H1 (cell line): ENCODE results near the gene CAMSAP1. TPM values are rescaled to one million over a fixed set of nuclear protein-coding genes. Genes with fewer than 3 reads are reported as not detected.
A peak's percentile ranks its signal among the peaks of the same experiment; 100 is the strongest.

ENCODE experiments used
- CTCF ChIA-PET: fragments of 300-600 bp; sonication (Branson Sonifier 250); formaldehyde crosslinking; loops from one replicate; lab custom pipeline; 2021; ENCODE audit not compliant: partially characterized antibody; lab: Charles Lee
- POLR2A ChIA-PET: fragments of 300-600 bp; sonication (Branson Sonifier 250); formaldehyde crosslinking; loops from one replicate; lab custom pipeline; 2021; ENCODE audit warnings: inconsistent platforms; ENCODE audit not compliant: partially characterized antibody; lab: Charles Lee
- DNase-seq, 2 experiments: peaks; one replicate each; pipeline versions ENCODE4 v3.0.0 to v3.0.0-alpha.2; 2010 to 2022; ENCODE audit warnings: low spot score in 2 of 2, low read depth in 1 of 2, mixed read lengths in 1 of 2
- FAIRE-seq: peaks from 2 replicates; lab custom pipeline; 2011; peaks lifted over from hg19 to GRCh38; lab: Jason Lieb, UNC
- H2AFZ ChIP-seq: 2 replicates; pipeline ENCODE4 v1.8.1; 2012; ENCODE audit warnings: low read length, inconsistent platforms
- H2AK5ac ChIP-seq: 2 replicates; pipeline ENCODE4 v1.6.1; 2013; ENCODE audit warnings: low read depth, low read length
- H2BK120ac ChIP-seq: replicated peaks from 2 replicates; pipeline ENCODE3; 2013; ENCODE audit warnings: low read depth, low read length, inconsistent platforms
- H2BK12ac ChIP-seq: 2 replicates; pipeline ENCODE4 v1.6.1; 2013; ENCODE audit warnings: low read depth, low read length
- H2BK15ac ChIP-seq: 2 replicates; pipeline ENCODE4 v1.6.1; 2013; ENCODE audit warnings: low read length
- H2BK20ac ChIP-seq: 2 replicates; pipeline ENCODE4 v1.6.1; 2013; ENCODE audit warnings: low read length
- H2BK5ac ChIP-seq: 2 replicates; pipeline ENCODE4 v1.6.1; 2013; ENCODE audit warnings: low read depth, low read length
- H3K14ac ChIP-seq: 2 replicates; pipeline ENCODE4 v1.6.1; 2013; ENCODE audit warnings: inconsistent platforms; ENCODE audit not compliant: insufficient read length
- H3K18ac ChIP-seq: 2 replicates; pipeline ENCODE4 v1.6.1; 2013; ENCODE audit warnings: low read length; ENCODE audit errors: extremely low read depth
- H3K23ac ChIP-seq: 2 replicates; pipeline ENCODE4 v1.6.1; 2013; ENCODE audit warnings: inconsistent platforms; ENCODE audit not compliant: insufficient read length
- H3K23me2 ChIP-seq: 2 replicates; pipeline ENCODE4 v1.6.1; 2013; ENCODE audit warnings: low read depth, low read length
- H3K27ac ChIP-seq: 2 replicates; pipeline ENCODE4 v1.6.1; 2011; ENCODE audit warnings: low read depth, low read length, inconsistent platforms
- H3K27me3 ChIP-seq, 4 experiments: replicated peaks in 1 of 4; 1 replicate in 1 of 4; 2 replicates in 3 of 4; pipeline versions ENCODE4 v1.6.1 to v1.8.1; 2011 to 2013; ENCODE audit warnings: low read length in 3 of 4, mild to moderate bottlenecking in 3 of 4, inconsistent platforms in 2 of 4, mixed read lengths in 2 of 4, moderate library complexity in 1 of 4; ENCODE audit not compliant: control insufficient read depth in 3 of 4, insufficient read depth in 3 of 4; ENCODE audit errors: extremely low read depth in 1 of 4
- H3K36me3 ChIP-seq, 4 experiments: 2 replicates each; pipeline versions ENCODE4 v1.6.1 to v1.8.1; 2011 to 2013; ENCODE audit warnings: mild to moderate bottlenecking in 4 of 4, low read length in 3 of 4, moderate library complexity in 2 of 4, control low read depth in 1 of 4, inconsistent platforms in 1 of 4; ENCODE audit not compliant: insufficient read depth in 4 of 4, control insufficient read depth in 2 of 4
- H3K4ac ChIP-seq: replicated peaks from 2 replicates; pipeline ENCODE3; 2013; ENCODE audit warnings: low read length, low read depth, mixed read lengths, inconsistent platforms; ENCODE audit not compliant: insufficient read length
- H3K4me1 ChIP-seq, 4 experiments: replicated peaks in 1 of 4; 1 replicate in 1 of 4; 2 replicates in 3 of 4; pipeline versions ENCODE4 v1.6.1 to v1.8.1; 2011 to 2013; ENCODE audit warnings: low read length in 3 of 4, inconsistent platforms in 2 of 4, mixed read lengths in 1 of 4; ENCODE audit not compliant: insufficient read depth in 4 of 4, control insufficient read depth in 3 of 4
- H3K4me2 ChIP-seq, 2 experiments: 2 replicates each; pipeline versions ENCODE4 v1.6.1 to v1.8.1; 2011 to 2013; ENCODE audit warnings: low read depth in 2 of 2, low read length in 2 of 2, control low read depth in 1 of 2, inconsistent platforms in 1 of 2, mild to moderate bottlenecking in 1 of 2; ENCODE audit not compliant: insufficient read depth in 1 of 2
- H3K4me3 ChIP-seq, 4 experiments: fragments of 200-600, 300-600 bp in 1 of 4; sonication (generic), shearing (Covaris generic), sonication (Bioruptor Twin) in 1 of 4; 2 replicates each; pipeline versions ENCODE4 v1.5.1 to v1.8.1; 2011 to 2016; ENCODE audit warnings: low read length in 4 of 4, low read depth in 3 of 4, control low read depth in 2 of 4, inconsistent platforms in 2 of 4, mild to moderate bottlenecking in 2 of 4, mixed read lengths in 1 of 4, moderate library complexity in 1 of 4; ENCODE audit not compliant: insufficient read depth in 2 of 4; ENCODE audit errors: extremely low read depth in 1 of 4
- H3K56ac ChIP-seq: replicated peaks from 2 replicates; pipeline ENCODE3; 2013; ENCODE audit warnings: low read depth, mild to moderate bottlenecking, mixed read lengths, low read length, inconsistent platforms; ENCODE audit not compliant: insufficient read length
- H3K79me1 ChIP-seq: 2 replicates; pipeline ENCODE4 v1.6.1; 2013; ENCODE audit warnings: low read depth, low read length, control low read depth
- H3K79me2 ChIP-seq, 2 experiments: 2 replicates each; pipeline versions ENCODE4 v1.6.1 to v1.8.1; 2012 to 2013; ENCODE audit warnings: low read length in 2 of 2, mild to moderate bottlenecking in 2 of 2, inconsistent platforms in 1 of 2; ENCODE audit not compliant: insufficient read depth in 2 of 2, control insufficient read depth in 1 of 2
- H3K9ac ChIP-seq, 4 experiments: replicated peaks in 1 of 4; 1 replicate in 1 of 4; 2 replicates in 3 of 4; pipeline versions ENCODE4 v1.6.1 to v1.8.1; 2011 to 2013; ENCODE audit warnings: low read depth in 3 of 4, low read length in 3 of 4, control low read depth in 2 of 4, mild to moderate bottlenecking in 2 of 4, moderate library complexity in 2 of 4, inconsistent platforms in 1 of 4; ENCODE audit errors: extremely low read depth in 1 of 4
- H3K9me3 ChIP-seq, 2 experiments: 2 replicates each; pipeline versions ENCODE4 v1.6.1 to v1.8.1; 2012 to 2013; ENCODE audit warnings: mild to moderate bottlenecking in 2 of 2, moderate library complexity in 2 of 2, control low read depth in 1 of 2, inconsistent platforms in 1 of 2, low read depth in 1 of 2, low read length in 1 of 2, mixed read lengths in 1 of 2; ENCODE audit not compliant: insufficient read depth in 2 of 2
- H4K20me1 ChIP-seq, 2 experiments: replicated peaks in 1 of 2; 2 replicates each; pipeline versions ENCODE3 to v1.8.1; 2011 to 2013; ENCODE audit warnings: inconsistent platforms in 2 of 2, low read length in 2 of 2, mild to moderate bottlenecking in 1 of 2; ENCODE audit not compliant: insufficient read depth in 2 of 2, control insufficient read depth in 1 of 2
- H4K5ac ChIP-seq: 2 replicates; pipeline ENCODE4 v1.6.1; 2013; ENCODE audit warnings: low read length, low read depth, mixed read lengths, inconsistent platforms; ENCODE audit not compliant: insufficient read length
- H4K8ac ChIP-seq: 2 replicates; pipeline ENCODE4 v1.8.0; 2013; ENCODE audit warnings: mild to moderate bottlenecking, moderate library complexity, low read length, inconsistent platforms; ENCODE audit not compliant: insufficient read depth; ENCODE audit errors: extremely low read depth
- H4K91ac ChIP-seq: replicated peaks from 2 replicates; pipeline ENCODE3; 2013; ENCODE audit warnings: low read length, mixed read lengths, inconsistent platforms; ENCODE audit not compliant: insufficient read length
- GABPA ChIP-seq: IDR thresholded peaks from 2 replicates; pipeline ENCODE4 v1.6.1; 2011; ENCODE audit warnings: mild to moderate bottlenecking, low read length, moderate library complexity, borderline replicate concordance; ENCODE audit not compliant: insufficient read depth
- RAD21 ChIP-seq, 2 experiments: IDR thresholded peaks in 1 of 2; conservative IDR thresholded peaks in 1 of 2; 2 replicates each; pipeline ENCODE4 v1.6.1; 2011; ENCODE audit warnings: low read depth in 2 of 2, low read length in 2 of 2, improper control_type of control experiment in 1 of 2, inconsistent platforms in 1 of 2, mild to moderate bottlenecking in 1 of 2, moderate library complexity in 1 of 2
- SIN3A ChIP-seq, 2 experiments: IDR thresholded peaks in 1 of 2; conservative IDR thresholded peaks in 1 of 2; 2 replicates each; pipeline ENCODE4 v1.6.1; 2011 to 2012; ENCODE audit warnings: low read length in 2 of 2, improper control_type of control experiment in 1 of 2, low read depth in 1 of 2, mild to moderate bottlenecking in 1 of 2
- whole genome bisulfite sequencing, 2 experiments: shearing (Covaris generic) in 1 of 2; methylation state at CpG; one replicate each; pipeline versions ENCODE4 v1.1.6 to v1.1.7; 2013 to 2015; ENCODE audit warnings: low lambda C conversion rate in 2 of 2, mixed read lengths in 2 of 2, inconsistent platforms in 1 of 2, low coverage in 1 of 2, missing lambda C conversion rate in 1 of 2; ENCODE audit not compliant: insufficient replicate concordance in 2 of 2, insufficient coverage in 1 of 2, insufficient read length in 1 of 2; ENCODE audit errors: extremely low coverage in 1 of 2, missing lambda C conversion rate in 1 of 2; 5-methylcytosine and 5-hydroxymethylcytosine counted together
- polyA plus RNA-seq, 7 experiments: library from polyadenylated mRNA; depleted of rRNA in 3 of 7; stranded (reverse) in 5 of 7; unstranded in 2 of 7; fragments of >200 nt in 5 of 7; fragments of 200-250 nt in 2 of 7; gene quantifications; 1 replicate in 5 of 7; 2 replicates in 1 of 7; 4 replicates in 1 of 7; pipeline versions ENCODE4 v1.2.1 to v1.2.3, GENCODE V29; 2011 to 2013; ENCODE audit warnings: missing spikeins in 2 of 7, mixed read lengths in 2 of 7
- total RNA-seq: library from RNA; stranded (reverse); fragmentation: NEBNext Ultra II Directional; extraction: Animal tissue kit (Norgen Biotek cat#: 25700); gene quantifications from 2 replicates; pipeline ENCODE4 v1.2.1, GENCODE V29; 2021
- TF ChIP-seq, protein P1 (sequence below), 3 experiments: IDR thresholded peaks; 1 replicate in 2 of 3; 2 replicates in 1 of 3; pipeline versions ENCODE4 v1.5.1 to v1.6.1; 2011; ENCODE audit warnings: low read length in 3 of 3, mild to moderate bottlenecking in 3 of 3, inconsistent platforms in 2 of 3, low read depth in 1 of 3, moderate library complexity in 1 of 3; ENCODE audit not compliant: insufficient read depth in 1 of 3; ENCODE audit errors: control extremely low read depth in 1 of 3
- TF ChIP-seq, protein P2 (sequence below): IDR thresholded peaks from 2 replicates; pipeline ENCODE4 v1.6.1; 2012; ENCODE audit warnings: low read length, inconsistent platforms

Gene CAMSAP1
- total and polyA plus RNA-seq, 2 of the 8 experiments (the other 6 are each of a cell fraction or from before 2014, with no cell fraction given): 13.4 to 44.0 TPM

- no peak overlapping the region for H2BK12ac ChIP-seq
- H3K79me2 ChIP-seq: no peaks in the 10 kb centered on the region
- no peaks in the 10 kb centered on the region for H3K23me2 ChIP-seq
- H3K23ac ChIP-seq: no peak overlapping the region
- H4K5ac ChIP-seq: no peak overlapping the region
- 0 out of 2 replicates have a peak overlapping the region, but pooled peaks have one; percentile 46 for H2BK15ac ChIP-seq
- peak; percentile 76 to 83 for TF ChIP-seq RAD21 (IDR thresholded peaks at IDR 0.05 in 1 of 2, conservative IDR thresholded peaks at IDR 0.05 in 1 of 2; ENCODE audit: low read depth in 2 of 2, low read length in 2 of 2)
- TF ChIP-seq SIN3A (conservative IDR thresholded peaks at IDR 0.05 in 1 of 2, IDR thresholded peaks at IDR 0.05 in 1 of 2; ENCODE audit: low read depth in 1 of 2, low read length in 2 of 2): peak in 1 of 2 experiments; percentile 38; a peak in 1 of 4 replicates
- TF ChIP-seq, protein P1, sequence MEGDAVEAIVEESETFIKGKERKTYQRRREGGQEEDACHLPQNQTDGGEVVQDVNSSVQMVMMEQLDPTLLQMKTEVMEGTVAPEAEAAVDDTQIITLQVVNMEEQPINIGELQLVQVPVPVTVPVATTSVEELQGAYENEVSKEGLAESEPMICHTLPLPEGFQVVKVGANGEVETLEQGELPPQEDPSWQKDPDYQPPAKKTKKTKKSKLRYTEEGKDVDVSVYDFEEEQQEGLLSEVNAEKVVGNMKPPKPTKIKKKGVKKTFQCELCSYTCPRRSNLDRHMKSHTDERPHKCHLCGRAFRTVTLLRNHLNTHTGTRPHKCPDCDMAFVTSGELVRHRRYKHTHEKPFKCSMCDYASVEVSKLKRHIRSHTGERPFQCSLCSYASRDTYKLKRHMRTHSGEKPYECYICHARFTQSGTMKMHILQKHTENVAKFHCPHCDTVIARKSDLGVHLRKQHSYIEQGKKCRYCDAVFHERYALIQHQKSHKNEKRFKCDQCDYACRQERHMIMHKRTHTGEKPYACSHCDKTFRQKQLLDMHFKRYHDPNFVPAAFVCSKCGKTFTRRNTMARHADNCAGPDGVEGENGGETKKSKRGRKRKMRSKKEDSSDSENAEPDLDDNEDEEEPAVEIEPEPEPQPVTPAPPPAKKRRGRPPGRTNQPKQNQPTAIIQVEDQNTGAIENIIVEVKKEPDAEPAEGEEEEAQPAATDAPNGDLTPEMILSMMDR (IDR thresholded peaks at IDR 0.05; ENCODE audit: control extremely low read depth in 1 of 3, insufficient read depth in 1 of 3, low read depth in 1 of 3, low read length in 3 of 3): peak in 2 of 3 experiments; percentile 86 to 94; a peak in 3 of 4 replicates
- TF ChIP-seq GABPA: peak; percentile 80; the same call in 1 of the 2 replicates
- TF ChIP-seq, protein P2, sequence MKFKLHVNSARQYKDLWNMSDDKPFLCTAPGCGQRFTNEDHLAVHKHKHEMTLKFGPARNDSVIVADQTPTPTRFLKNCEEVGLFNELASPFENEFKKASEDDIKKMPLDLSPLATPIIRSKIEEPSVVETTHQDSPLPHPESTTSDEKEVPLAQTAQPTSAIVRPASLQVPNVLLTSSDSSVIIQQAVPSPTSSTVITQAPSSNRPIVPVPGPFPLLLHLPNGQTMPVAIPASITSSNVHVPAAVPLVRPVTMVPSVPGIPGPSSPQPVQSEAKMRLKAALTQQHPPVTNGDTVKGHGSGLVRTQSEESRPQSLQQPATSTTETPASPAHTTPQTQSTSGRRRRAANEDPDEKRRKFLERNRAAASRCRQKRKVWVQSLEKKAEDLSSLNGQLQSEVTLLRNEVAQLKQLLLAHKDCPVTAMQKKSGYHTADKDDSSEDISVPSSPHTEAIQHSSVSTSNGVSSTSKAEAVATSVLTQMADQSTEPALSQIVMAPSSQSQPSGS: no peak
- H3K36me3 ChIP-seq: no peaks in the 10 kb centered on the region
- H2AK5ac ChIP-seq: no peak overlapping the region
- ChIA-PET POLR2A (no interaction called here), CTCF (interaction anchor here (0.6 to 3.8 kb wide), 44 partner anchors 10 to 324 kb away, joined by 3 to 32 read pairs (median 4); a partner anchor contains a TSS)
- H4K8ac ChIP-seq: no peak overlapping the region
- DNase-seq (peak; percentile 33 to 94), FAIRE-seq (peak; percentile 42)
- no peak overlapping the region for H3K4me2 ChIP-seq
- H3K27me3 ChIP-seq: no peaks in the 10 kb centered on the region
- H3K79me1 ChIP-seq: no peaks in the 10 kb centered on the region
- peak overlapping the region; percentile 9; the same call in 1 of the 2 replicates for H3K18ac ChIP-seq
- no peaks in the 10 kb centered on the region for H4K20me1 ChIP-seq
- H3K56ac ChIP-seq: no peak overlapping the region
- H2BK120ac ChIP-seq: no peak overlapping the region
- H3K9ac ChIP-seq: no peak overlapping the region
- 56% methylated on average over 24 of the region's 24 CpGs; no CpG with 5 or more reads in 1 of the 2 experiments for WGBS, 2 experiments
- no peak overlapping the region for H3K14ac ChIP-seq
- no peak overlapping the region for H2BK5ac ChIP-seq
- H3K9me3 ChIP-seq: no peaks in the 10 kb centered on the region
- H3K4me3 ChIP-seq: no peak overlapping the region
- H4K91ac ChIP-seq: no peak overlapping the region
- no peak overlapping the region for H3K27ac ChIP-seq
- no peaks in the 10 kb centered on the region; a peak in 1 of 7 replicates for H3K4me1 ChIP-seq
- H3K4ac ChIP-seq: no peak overlapping the region
- no peak overlapping the region for H2BK20ac ChIP-seq
- H2AFZ ChIP-seq: no peak overlapping the region
Observed at GRCh38 chr9:135797507-135798262, 109.7 kb downstream of the CAMSAP1 start.
